ENCODE results near the gene ASCL2. TPM values are rescaled to one million over a fixed set of nuclear protein-coding genes. Genes with fewer than 3 reads are reported as not detected.
A peak's percentile ranks its signal among the peaks of the same experiment; 100 is the strongest.

ASCL2 gene
- total RNA-seq, 1 donor from 2014 or later, result 1.7 TPM

DNA sequence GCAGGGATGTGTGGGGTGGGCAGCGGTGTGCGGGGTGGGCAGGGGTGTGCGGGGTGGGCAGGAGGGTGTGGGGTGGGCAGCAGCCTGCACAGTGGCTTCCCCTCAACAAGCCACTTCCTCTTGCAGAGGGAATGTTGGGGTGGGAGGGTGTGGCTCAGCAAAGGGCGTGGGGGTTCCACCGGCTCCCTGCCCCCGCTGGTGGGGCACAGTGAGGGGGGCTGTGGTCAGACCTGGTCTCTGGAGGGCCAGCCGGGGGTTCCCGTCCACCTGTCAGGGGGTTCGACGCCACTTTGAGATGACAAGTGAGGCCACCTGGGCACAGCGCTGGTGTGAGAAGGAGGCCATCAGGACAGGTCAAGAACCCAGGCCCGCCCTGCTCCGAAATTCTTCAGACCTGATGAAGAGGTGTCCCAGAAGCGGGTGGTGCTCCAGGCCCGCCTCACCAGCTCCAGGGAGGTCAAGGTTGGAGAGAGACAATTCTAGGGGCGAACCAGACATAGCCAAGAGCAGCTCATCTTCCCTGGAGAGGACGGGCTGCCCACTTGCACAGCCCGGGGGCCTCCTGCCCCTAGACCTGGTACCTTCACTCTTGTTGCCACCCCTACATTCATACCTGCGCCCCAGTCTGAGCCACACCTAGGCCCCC, 30.0 kb upstream of the ASCL2 start:
- intact Hi-C loops (cut with DNase I), result loop anchor here (10.0 kb wide), 1 partner anchor 124 kb away; no protein-coding TSS in a partner anchor
- Histone ChIP-seq H3K27me3 (ENCODE audit: low read depth) (no peaks in the 10 kb centered on the region), H3K27ac (peak overlapping the region; percentile 78), H3K36me3 (no peaks in the 10 kb centered on the region), H3K4me3 (peak overlapping the region; percentile 47), H3K9me3 (no peaks in the 10 kb centered on the region), H3K4me1 (peaks cover 37% of the 10 kb centered on the region)
- ATAC-seq (no peak), DNase-seq (no peak)
- TF ChIP-seq, protein P1, sequence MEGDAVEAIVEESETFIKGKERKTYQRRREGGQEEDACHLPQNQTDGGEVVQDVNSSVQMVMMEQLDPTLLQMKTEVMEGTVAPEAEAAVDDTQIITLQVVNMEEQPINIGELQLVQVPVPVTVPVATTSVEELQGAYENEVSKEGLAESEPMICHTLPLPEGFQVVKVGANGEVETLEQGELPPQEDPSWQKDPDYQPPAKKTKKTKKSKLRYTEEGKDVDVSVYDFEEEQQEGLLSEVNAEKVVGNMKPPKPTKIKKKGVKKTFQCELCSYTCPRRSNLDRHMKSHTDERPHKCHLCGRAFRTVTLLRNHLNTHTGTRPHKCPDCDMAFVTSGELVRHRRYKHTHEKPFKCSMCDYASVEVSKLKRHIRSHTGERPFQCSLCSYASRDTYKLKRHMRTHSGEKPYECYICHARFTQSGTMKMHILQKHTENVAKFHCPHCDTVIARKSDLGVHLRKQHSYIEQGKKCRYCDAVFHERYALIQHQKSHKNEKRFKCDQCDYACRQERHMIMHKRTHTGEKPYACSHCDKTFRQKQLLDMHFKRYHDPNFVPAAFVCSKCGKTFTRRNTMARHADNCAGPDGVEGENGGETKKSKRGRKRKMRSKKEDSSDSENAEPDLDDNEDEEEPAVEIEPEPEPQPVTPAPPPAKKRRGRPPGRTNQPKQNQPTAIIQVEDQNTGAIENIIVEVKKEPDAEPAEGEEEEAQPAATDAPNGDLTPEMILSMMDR (IDR thresholded peaks at IDR 0.05), result no peak

GRCh38 chr11:2299773-2300172, 29.4 kb upstream of the ASCL2 start:
- Histone ChIP-seq H3K4me1 (peaks cover 30% of the 10 kb centered on the region), H3K27me3 (ENCODE audit: low read depth) (no peaks in the 10 kb centered on the region), H3K9me3 (no peaks in the 10 kb centered on the region), H3K36me3 (no peaks in the 10 kb centered on the region), H3K4me3 (no peak overlapping the region), H3K27ac (no peak overlapping the region)
- no peak for DNase-seq
- TF ChIP-seq, protein P1 (IDR thresholded peaks at IDR 0.05), result no peak
- no peak for ATAC-seq
- intact Hi-C loops (cut with DNase I), result loop anchor here (10.0 kb wide), 1 partner anchor 125 kb away; no protein-coding TSS in a partner anchor

- Histone ChIP-seq H3K4me3 (no peak overlapping the region), H3K27ac (no peak overlapping the region), H3K27me3 (ENCODE audit: low read depth) (no peaks in the 10 kb centered on the region), H3K4me1 (peaks cover 23% of the 10 kb centered on the region), H3K36me3 (no peaks in the 10 kb centered on the region), H3K9me3 (no peaks in the 10 kb centered on the region)
- TF ChIP-seq, protein P1 (IDR thresholded peaks at IDR 0.05), result peak; percentile 39
- intact Hi-C loops (cut with DNase I), result no loop called here
- peak; percentile 49 for DNase-seq
- ATAC-seq, result peak in 1 of 2 donors; percentile 23
Observed at GRCh38 chr11:2298795-2299761, 28.7 kb upstream of the ASCL2 start.

GRCh38 chr11:2298131-2298794, 27.9 kb upstream of the ASCL2 start:
- TF ChIP-seq, protein P1 (IDR thresholded peaks at IDR 0.05), result no peak
- no peak overlapping the region for H3K4me3 ChIP-seq
- H3K36me3 ChIP-seq, result no peaks in the 10 kb centered on the region
- intact Hi-C loops (cut with DNase I), result no loop called here
- no peak overlapping the region for H3K27ac ChIP-seq
- ATAC-seq, result no peak
- no peaks in the 10 kb centered on the region for H3K27me3 ChIP-seq (ENCODE audit: low read depth)
- DNase-seq, result no peak
- no peaks in the 10 kb centered on the region for H3K9me3 ChIP-seq
- H3K4me1 ChIP-seq, result peaks cover 15% of the 10 kb centered on the region

DNA sequence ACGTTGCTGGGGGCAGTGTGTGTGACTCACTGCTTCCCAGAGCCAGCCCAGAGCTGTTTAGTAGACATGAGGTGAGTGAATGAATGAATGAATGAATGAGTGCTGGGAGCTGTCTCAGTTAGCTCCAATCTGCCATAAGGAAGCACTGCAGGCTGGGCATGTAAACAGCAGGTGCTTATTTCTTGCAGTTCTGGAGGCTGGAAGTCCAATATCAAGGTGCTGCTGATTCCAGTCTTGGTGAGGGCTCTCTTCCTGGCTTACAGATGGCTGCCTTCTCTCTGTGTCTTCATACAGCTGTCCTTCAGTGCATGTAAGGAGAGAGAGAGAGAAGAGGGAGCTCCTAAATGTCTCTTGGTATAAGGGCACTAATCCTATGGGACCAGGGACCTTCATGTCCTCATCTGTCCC, 27.2 kb upstream of the ASCL2 start:
- TF ChIP-seq, protein P1 (IDR thresholded peaks at IDR 0.05), result no peak
- no peak overlapping the region for H3K4me3 ChIP-seq
- no peaks in the 10 kb centered on the region for H3K9me3 ChIP-seq
- ATAC-seq (no peak), DNase-seq (no peak)
- H3K27me3 ChIP-seq (ENCODE audit: low read depth), result no peaks in the 10 kb centered on the region
- H3K4me1 ChIP-seq, result peaks cover 9% of the 10 kb centered on the region
- no peak overlapping the region for H3K27ac ChIP-seq
- H3K36me3 ChIP-seq, result no peaks in the 10 kb centered on the region
- intact Hi-C loops (cut with DNase I), result no loop called here

Data from lower lobe of right lung (tissue), 2 donors.